GM13976 (cell line): ENCODE results near the gene TMEM132D.

ENCODE experiments used
- DNase-seq: peaks from one replicate; pipeline ENCODE4 v3.0.0; 2012; ENCODE audit warnings: low spot score
- CTCF ChIP-seq: IDR thresholded peaks from 2 replicates; pipeline ENCODE4 v1.5.1; 2012; ENCODE audit warnings: borderline replicate concordance, mild to moderate bottlenecking; ENCODE audit not compliant: insufficient read depth; ENCODE audit errors: extremely low read depth, missing control alignments, control extremely low read depth
- in situ Hi-C: fragments of 300-500 bp; cut with MboI; formaldehyde crosslinking; loops from one replicate; pipeline ENCODE4 v1.12.0; 2022; ENCODE audit warnings: low sequenced_read_pairs, mixed read lengths, inconsistent platforms; ENCODE audit not compliant: unreplicated experiment

TMEM132D gene

GRCh38 chr12:129069886-129070285 is 833.9 kb downstream of the TMEM132D start:
- TF ChIP-seq CTCF: no peak
- DNase-seq: no peak
- in situ Hi-C loops: no loop called here

- no peak for DNase-seq
- TF ChIP-seq CTCF: no peak
- in situ Hi-C loops: no loop called here
Measured at GRCh38 chr12:129068684-129069083, 835.1 kb downstream of the TMEM132D start.

- in situ Hi-C loops: no loop called here
- DNase-seq: no peak
- TF ChIP-seq CTCF: no peak
Measured at GRCh38 chr12:129067491-129067890, 836.3 kb downstream of the TMEM132D start.

GRCh38 chr12:129064209-129064855 is 839.5 kb downstream of the TMEM132D start:
- in situ Hi-C loops: no loop called here
- TF ChIP-seq CTCF: no peak
- DNase-seq: no peak

- no peak for TF ChIP-seq CTCF
- in situ Hi-C loops: no loop called here
- DNase-seq: no peak
Measured at GRCh38 chr12:129063600-129063999, 840.2 kb downstream of the TMEM132D start.

- in situ Hi-C loops: no loop called here
- TF ChIP-seq CTCF: no peak
- DNase-seq: no peak
Measured at GRCh38 chr12:129053232-129053631, 850.6 kb downstream of the TMEM132D start.
